GM10266 (cell line): ENCODE results near the gene AP3D1.
A peak's percentile ranks its signal among the peaks of the same experiment; 100 is the strongest.

ENCODE experiments used
- DNase-seq: peaks from one replicate; pipeline ENCODE4 v3.0.0; 2012; ENCODE audit errors: extremely low spot score
- CTCF ChIP-seq: IDR thresholded peaks from 2 replicates; pipeline ENCODE4 v1.5.1; 2012; ENCODE audit warnings: mild to moderate bottlenecking, low read depth; ENCODE audit not compliant: control insufficient read depth, insufficient read depth; ENCODE audit errors: missing control alignments

The AP3D1 gene

GRCh38 chr19:2173388-2173766 lies 22.0 kb upstream of the AP3D1 start:
- TF ChIP-seq CTCF: no peak

GRCh38 chr19:2171349-2172145 lies 20.2 kb upstream of the AP3D1 start:
- peak; percentile 88 for DNase-seq
- peak; percentile 59 for TF ChIP-seq CTCF

More at GRCh38 chr19:2173388-2173766, 22.0 kb upstream of the AP3D1 start:
- DNase-seq: no peak

- no peak for TF ChIP-seq CTCF
- DNase-seq: no peak
Measured at GRCh38 chr19:2170987-2171348, 19.6 kb upstream of the AP3D1 start.

- no peak for TF ChIP-seq CTCF
- no peak for DNase-seq
Measured at GRCh38 chr19:2170219-2170618, 18.9 kb upstream of the AP3D1 start.

GRCh38 chr19:2168619-2169424 lies 17.5 kb upstream of the AP3D1 start:
- peak; percentile 35 for TF ChIP-seq CTCF
- DNase-seq: peak; percentile 86

- TF ChIP-seq CTCF: no peak
- peak; percentile 80 for DNase-seq
Measured at GRCh38 chr19:2167896-2168618, 16.7 kb upstream of the AP3D1 start.
